CD4-positive, CD25-positive, alpha-beta regulatory T cell (primary cell): Measurements from ENCODE around the gene KLF2. TPM values are rescaled to one million over a fixed set of nuclear protein-coding genes. Genes with fewer than 3 reads are reported as not detected.
A peak's percentile ranks its signal among the peaks of the same experiment; 100 is the strongest.

Source experiments
- ATAC-seq, 2 donors: fragments of 150-1000 bp; cut with Tn5 transposase; one replicate each; pipeline ENCODE4 v1.10.0; 2021; ENCODE audit warnings: low read depth in 2 of 2, moderate number of reproducible peaks in 2 of 2, moderate library complexity in 1 of 2
- DNase-seq, 3 donors: peaks; one replicate each; pipeline versions ENCODE4 v3.0.0 to v3.0.0-alpha.2; 2012 to 2022; ENCODE audit warnings: mixed read lengths in 1 of 3
- H3K27ac ChIP-seq: one replicate; pipeline ENCODE4 v1.7.0; 2013; ENCODE audit warnings: mild to moderate bottlenecking, low read length; ENCODE audit not compliant: insufficient read depth, poor library complexity, severe bottlenecking
- H3K27me3 ChIP-seq: one replicate; pipeline ENCODE4 v1.7.0; 2013; ENCODE audit warnings: low read length; ENCODE audit not compliant: control insufficient read depth, insufficient read depth
- H3K36me3 ChIP-seq: one replicate; pipeline ENCODE4 v1.7.0; 2013; ENCODE audit warnings: mild to moderate bottlenecking, low read length, moderate library complexity; ENCODE audit not compliant: control insufficient read depth, insufficient read depth
- H3K4me1 ChIP-seq: 2 replicates; pipeline ENCODE4 v1.7.0; 2013; ENCODE audit warnings: mild to moderate bottlenecking, low read length; ENCODE audit not compliant: insufficient read depth, control insufficient read depth, poor library complexity, severe bottlenecking
- H3K4me3 ChIP-seq: one replicate; pipeline ENCODE4 v1.7.0; 2013; ENCODE audit warnings: low read depth, mild to moderate bottlenecking, low read length, moderate library complexity
- H3K9me3 ChIP-seq, 2 experiments: 1 replicate in 1 of 2; 2 replicates in 1 of 2; pipeline ENCODE4 v1.7.0; 2013; ENCODE audit warnings: low read length in 2 of 2, mild to moderate bottlenecking in 1 of 2, moderate library complexity in 1 of 2; ENCODE audit not compliant: control insufficient read depth in 2 of 2
- H3K27ac Mint-ChIP-seq, 3 donors: one replicate each; pipeline ENCODE4 v1.8.0; 2020 to 2022; ENCODE audit warnings: mild to moderate bottlenecking in 3 of 3, mixed read lengths in 3 of 3, moderate library complexity in 2 of 3
- H3K27me3 Mint-ChIP-seq: one replicate; pipeline ENCODE4 v1.8.0; 2022; ENCODE audit warnings: mild to moderate bottlenecking, mixed read lengths
- H3K36me3 Mint-ChIP-seq: one replicate; pipeline ENCODE4 v1.8.0; 2020; ENCODE audit warnings: mixed read lengths
- H3K4me1 Mint-ChIP-seq, 4 donors: one replicate each; pipeline ENCODE4 v1.8.0; 2020 to 2022; ENCODE audit warnings: mixed read lengths in 4 of 4, mild to moderate bottlenecking in 1 of 4
- H3K4me3 Mint-ChIP-seq, 4 donors: one replicate each; pipeline ENCODE4 v1.8.0; 2020 to 2022; ENCODE audit warnings: mild to moderate bottlenecking in 4 of 4, mixed read lengths in 4 of 4, moderate library complexity in 3 of 4
- H3K9me3 Mint-ChIP-seq, 7 donors: one replicate each; pipeline ENCODE4 v1.8.0; 2020 to 2022; ENCODE audit warnings: mixed read lengths in 7 of 7, mild to moderate bottlenecking in 3 of 7, moderate library complexity in 2 of 7
- polyA plus RNA-seq, 4 donors: library from polyadenylated mRNA; unstranded; fragments of 300-500 nt; fragmentation: Illumina TruSeq; gene quantifications; one replicate each; pipeline ENCODE4 v1.2.3, GENCODE V29; 2021
- total RNA-seq: library from RNA; stranded (reverse); gene quantifications from one replicate; pipeline ENCODE4 v1.2.3, GENCODE V29; 2022

Gene KLF2
- total and polyA plus RNA-seq, 5 donors from 2014 or later = 95.1 to 725 (median 138) TPM

- H3K4me1 ChIP-seq = peaks cover 50% of the 10 kb centered on the region
- H3K27ac ChIP-seq = no peak overlapping the region
- H3K9me3 ChIP-seq = no peaks in the 10 kb centered on the region
- ATAC-seq = no peak
- peaks cover 0 to 73% (median 38%) of the 10 kb centered on the region in 4 donors for H3K4me1 Mint-ChIP-seq
- peaks cover 0 to 13% (median 0%) of the 10 kb centered on the region in 7 donors for H3K9me3 Mint-ChIP-seq
- H3K4me3 Mint-ChIP-seq = peak overlapping the region in 1 of 4 donors; percentile 52
- H3K27me3 ChIP-seq = no peaks in the 10 kb centered on the region
- H3K4me3 ChIP-seq = no peak overlapping the region
- peaks cover 12% of the 10 kb centered on the region for H3K36me3 ChIP-seq
- DNase-seq = no peak
- H3K27ac Mint-ChIP-seq = peak overlapping the region; percentile 48 to 65 (median 56)
- peaks cover 21% of the 10 kb centered on the region for H3K36me3 Mint-ChIP-seq
- no peaks in the 10 kb centered on the region for H3K27me3 Mint-ChIP-seq
These were observed 8.5 kb downstream of the KLF2 start for GRCh38 chr19:16333001-16333586.

GRCh38 chr19:16334411-16334810 lies 9.8 kb downstream of the KLF2 start:
- Histone ChIP-seq H3K36me3 (no peaks in the 10 kb centered on the region), H3K4me1 (peaks cover 50% of the 10 kb centered on the region), H3K27ac (no peak overlapping the region), H3K27me3 (no peaks in the 10 kb centered on the region), H3K9me3 (no peaks in the 10 kb centered on the region), H3K4me3 (no peak overlapping the region)
- peak overlapping the region; percentile 20 to 66 (median 65) for H3K27ac Mint-ChIP-seq
- peak overlapping the region in 1 of 4 donors; percentile 40 for H3K4me3 Mint-ChIP-seq
- H3K9me3 Mint-ChIP-seq = peaks cover 0 to 2% (median 0%) of the 10 kb centered on the region in 7 donors
- DNase-seq = no peak
- no peaks in the 10 kb centered on the region for H3K27me3 Mint-ChIP-seq
- H3K36me3 Mint-ChIP-seq = peaks cover 8% of the 10 kb centered on the region
- no peak for ATAC-seq
- H3K4me1 Mint-ChIP-seq = peaks cover 8 to 74% (median 41%) of the 10 kb centered on the region in 4 donors

GRCh38 chr19:16335226-16335625 lies 10.6 kb downstream of the KLF2 start:
- Mint-ChIP-seq H3K4me3 (no peak overlapping the region), H3K27me3 (no peaks in the 10 kb centered on the region), H3K4me1 (peaks cover 8 to 71% (median 39%) of the 10 kb centered on the region in 4 donors), H3K9me3 (peaks cover 0 to 2% (median 0%) of the 10 kb centered on the region in 7 donors), H3K36me3 (peaks cover 2% of the 10 kb centered on the region), H3K27ac (no peak overlapping the region)
- H3K27me3 ChIP-seq = no peaks in the 10 kb centered on the region
- H3K36me3 ChIP-seq = no peaks in the 10 kb centered on the region
- H3K27ac ChIP-seq = no peak overlapping the region
- no peak overlapping the region for H3K4me3 ChIP-seq
- H3K9me3 ChIP-seq = no peaks in the 10 kb centered on the region
- DNase-seq (no peak), ATAC-seq (no peak)
- H3K4me1 ChIP-seq = peaks cover 52% of the 10 kb centered on the region

- Mint-ChIP-seq H3K4me3 (peak overlapping the region in 2 of 4 donors; percentile 7 to 50), H3K9me3 (no peaks in the 10 kb centered on the region), H3K27me3 (no peaks in the 10 kb centered on the region), H3K4me1 (peaks cover 8 to 70% (median 36%) of the 10 kb centered on the region in 4 donors), H3K36me3 (no peaks in the 10 kb centered on the region), H3K27ac (peak overlapping the region; percentile 62 to 73 (median 63))
- no peaks in the 10 kb centered on the region for H3K36me3 ChIP-seq
- peaks cover 51% of the 10 kb centered on the region for H3K4me1 ChIP-seq
- no peak overlapping the region for H3K4me3 ChIP-seq
- no peak overlapping the region for H3K27ac ChIP-seq
- ATAC-seq = no peak
- no peak for DNase-seq
- no peaks in the 10 kb centered on the region for H3K9me3 ChIP-seq
- H3K27me3 ChIP-seq = no peaks in the 10 kb centered on the region
These were observed 11.9 kb downstream of the KLF2 start for GRCh38 chr19:16336571-16336970.

DNA sequence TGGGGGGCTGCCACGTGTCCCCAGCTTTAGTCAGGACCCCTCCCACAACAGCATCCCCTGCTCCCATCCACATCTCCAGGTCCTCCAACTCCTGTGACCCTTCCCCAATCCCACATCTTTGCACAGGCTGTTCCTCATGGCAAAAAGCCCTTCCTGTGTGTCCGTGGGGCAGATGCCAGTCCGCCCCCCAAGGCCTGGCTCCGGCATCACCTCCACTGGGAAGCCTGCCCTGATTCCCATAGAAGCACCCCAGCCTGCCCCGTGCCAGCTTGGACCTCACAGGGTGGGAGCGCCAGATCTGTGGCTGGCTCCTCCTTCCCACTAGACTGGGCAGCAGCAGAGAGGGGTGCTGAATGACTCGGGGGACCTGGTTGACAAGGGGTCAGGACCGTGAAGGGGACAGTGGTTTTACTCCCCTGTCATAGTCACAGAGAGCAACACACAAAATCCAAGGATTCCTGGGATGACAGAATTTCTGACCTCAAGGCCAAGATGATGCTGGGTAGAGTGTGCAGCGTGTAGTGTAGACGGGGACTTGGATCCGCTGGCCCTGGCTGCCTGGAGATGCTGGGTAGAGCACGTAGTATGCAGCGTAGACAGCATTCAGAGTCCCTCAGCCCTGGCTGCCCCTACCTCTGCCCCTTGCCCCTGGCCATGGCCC lies 13.3 kb downstream of the KLF2 start:
- Mint-ChIP-seq H3K27ac (peak overlapping the region; percentile 71 to 95 (median 94)), H3K4me3 (peak overlapping the region; percentile 71 to 92 (median 90)), H3K4me1 (peaks cover 17 to 79% (median 43%) of the 10 kb centered on the region in 4 donors), H3K27me3 (no peaks in the 10 kb centered on the region), H3K9me3 (no peaks in the 10 kb centered on the region), H3K36me3 (no peaks in the 10 kb centered on the region)
- DNase-seq (no peak), ATAC-seq (no peak)
- Histone ChIP-seq H3K9me3 (no peaks in the 10 kb centered on the region), H3K27ac (peak overlapping the region; percentile 70), H3K36me3 (no peaks in the 10 kb centered on the region), H3K4me1 (peaks cover 60% of the 10 kb centered on the region), H3K27me3 (no peaks in the 10 kb centered on the region), H3K4me3 (peak overlapping the region; percentile 63)

DNA sequence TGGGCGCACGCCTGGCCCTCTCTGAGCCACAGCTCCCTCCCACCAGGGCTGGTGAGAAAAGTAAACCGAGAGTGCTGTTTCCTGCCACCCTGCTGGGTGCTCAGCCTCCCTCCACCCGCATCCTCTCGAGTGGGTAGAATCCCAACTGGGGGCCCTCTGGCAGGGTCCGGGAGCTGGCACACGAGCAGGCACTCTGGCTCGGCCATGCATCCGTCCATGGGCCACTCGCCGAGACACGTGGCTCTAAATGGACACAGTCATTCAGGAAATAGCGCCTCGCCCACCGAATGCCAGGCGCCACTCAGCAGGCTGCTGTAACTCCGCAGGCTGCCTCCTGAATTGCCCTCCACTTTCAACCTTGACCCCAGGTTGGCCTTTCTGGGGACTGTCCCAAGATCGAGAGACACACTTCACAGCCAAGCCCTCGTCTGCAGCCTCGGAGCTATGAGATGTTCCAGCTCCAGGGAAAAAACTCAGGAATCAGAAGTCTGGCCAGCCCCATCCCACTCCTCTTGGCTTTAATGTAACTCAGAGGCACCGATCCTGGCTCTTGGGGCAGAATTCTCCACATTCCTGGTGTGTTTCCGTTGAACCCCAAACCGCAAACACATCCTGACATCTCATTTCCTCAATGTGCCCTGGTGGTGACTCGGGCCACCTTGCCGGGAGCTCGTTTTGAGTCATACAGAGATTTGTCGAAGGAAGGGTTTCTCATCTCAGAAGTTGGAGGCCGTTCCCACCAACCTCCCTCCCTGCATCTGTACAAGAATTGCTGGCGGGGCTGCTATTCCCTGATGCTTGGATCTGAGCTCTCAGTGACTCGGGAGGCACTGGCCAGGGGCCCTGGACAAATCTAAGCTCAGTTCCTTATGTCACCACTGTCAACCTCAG lies 14.1 kb downstream of the KLF2 start:
- peak; percentile 36 to 87 (median 43) for DNase-seq
- peak; percentile 67 to 68 for ATAC-seq
- Mint-ChIP-seq H3K4me3 (peak overlapping the region; percentile 71 to 92 (median 90)), H3K9me3 (no peaks in the 10 kb centered on the region), H3K36me3 (no peaks in the 10 kb centered on the region), H3K27ac (peak overlapping the region; percentile 94 to 97 (median 95)), H3K27me3 (no peaks in the 10 kb centered on the region), H3K4me1 (peaks cover 17 to 77% (median 42%) of the 10 kb centered on the region in 4 donors)
- H3K4me1 ChIP-seq = peaks cover 64% of the 10 kb centered on the region
- H3K27me3 ChIP-seq = no peaks in the 10 kb centered on the region
- H3K9me3 ChIP-seq = no peaks in the 10 kb centered on the region
- H3K36me3 ChIP-seq = no peaks in the 10 kb centered on the region
- H3K4me3 ChIP-seq = peak overlapping the region; percentile 63
- peak overlapping the region; percentile 70 for H3K27ac ChIP-seq

GRCh38 chr19:16339361-16339725 lies 14.7 kb downstream of the KLF2 start:
- DNase-seq (no peak), ATAC-seq (peak; percentile 1 to 3)
- H3K27ac Mint-ChIP-seq = peak overlapping the region; percentile 94 to 97 (median 95)
- H3K4me3 Mint-ChIP-seq = peak overlapping the region; percentile 71 to 92 (median 90)
- Histone ChIP-seq H3K27me3 (no peaks in the 10 kb centered on the region), H3K9me3 (no peaks in the 10 kb centered on the region), H3K4me1 (peaks cover 60% of the 10 kb centered on the region), H3K27ac (peak overlapping the region; percentile 70), H3K36me3 (no peaks in the 10 kb centered on the region), H3K4me3 (peak overlapping the region; percentile 26)
- H3K36me3 Mint-ChIP-seq = no peaks in the 10 kb centered on the region
- H3K4me1 Mint-ChIP-seq = peaks cover 17 to 73% (median 39%) of the 10 kb centered on the region in 4 donors
- no peaks in the 10 kb centered on the region for H3K9me3 Mint-ChIP-seq
- no peaks in the 10 kb centered on the region for H3K27me3 Mint-ChIP-seq
